Astrocyte (in vitro differentiated cells and primary cell): ENCODE results near the gene UTRN.

Experiments
- EZH2 ChIP-seq: IDR thresholded peaks from 2 replicates; pipeline ENCODE4 v1.6.1; 2012; ENCODE audit warnings: mild to moderate bottlenecking, low read length, inconsistent platforms; ENCODE audit not compliant: insufficient read depth
- TF ChIP-seq, protein P1 (sequence below): IDR thresholded peaks from 2 replicates; pipeline ENCODE4 v1.5.1; 2011; ENCODE audit warnings: low read depth, mild to moderate bottlenecking, inconsistent platforms, low read length, moderate library complexity; ENCODE audit not compliant: insufficient read depth

DNA sequence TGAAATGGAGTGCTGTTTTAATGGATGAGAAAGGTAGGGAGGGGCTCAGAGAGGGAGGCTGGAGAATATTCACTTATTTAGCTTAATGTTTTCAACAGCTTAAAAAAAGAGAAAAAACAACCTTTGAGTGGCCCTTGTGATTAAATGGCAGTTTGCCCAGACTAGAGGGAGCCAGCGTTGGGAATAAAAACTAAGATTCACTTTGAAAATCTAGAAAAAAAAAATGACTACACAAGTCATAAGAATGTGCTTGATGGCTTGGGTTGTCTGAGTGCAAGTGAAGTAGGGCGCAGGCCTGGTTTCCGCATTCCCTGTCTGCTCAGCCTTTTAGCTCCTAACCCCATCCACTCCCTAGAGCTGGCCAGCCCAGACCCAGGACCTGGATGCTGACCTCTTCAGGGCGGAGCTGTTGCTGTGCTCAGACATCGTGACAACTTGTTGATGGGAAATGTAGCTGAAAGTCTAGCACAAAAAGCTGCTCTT is 28.9 kb downstream of the UTRN start:
- TF ChIP-seq, protein P1, sequence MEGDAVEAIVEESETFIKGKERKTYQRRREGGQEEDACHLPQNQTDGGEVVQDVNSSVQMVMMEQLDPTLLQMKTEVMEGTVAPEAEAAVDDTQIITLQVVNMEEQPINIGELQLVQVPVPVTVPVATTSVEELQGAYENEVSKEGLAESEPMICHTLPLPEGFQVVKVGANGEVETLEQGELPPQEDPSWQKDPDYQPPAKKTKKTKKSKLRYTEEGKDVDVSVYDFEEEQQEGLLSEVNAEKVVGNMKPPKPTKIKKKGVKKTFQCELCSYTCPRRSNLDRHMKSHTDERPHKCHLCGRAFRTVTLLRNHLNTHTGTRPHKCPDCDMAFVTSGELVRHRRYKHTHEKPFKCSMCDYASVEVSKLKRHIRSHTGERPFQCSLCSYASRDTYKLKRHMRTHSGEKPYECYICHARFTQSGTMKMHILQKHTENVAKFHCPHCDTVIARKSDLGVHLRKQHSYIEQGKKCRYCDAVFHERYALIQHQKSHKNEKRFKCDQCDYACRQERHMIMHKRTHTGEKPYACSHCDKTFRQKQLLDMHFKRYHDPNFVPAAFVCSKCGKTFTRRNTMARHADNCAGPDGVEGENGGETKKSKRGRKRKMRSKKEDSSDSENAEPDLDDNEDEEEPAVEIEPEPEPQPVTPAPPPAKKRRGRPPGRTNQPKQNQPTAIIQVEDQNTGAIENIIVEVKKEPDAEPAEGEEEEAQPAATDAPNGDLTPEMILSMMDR = no peak
- no peak for TF ChIP-seq EZH2
